Right lobe of liver (tissue), 6 donors: ENCODE measurements around the gene SETX. TPM values are rescaled to one million over a fixed set of nuclear protein-coding genes. Genes with fewer than 3 reads are reported as not detected.

ENCODE experiments used
- ATAC-seq, 4 donors: fragments of 200-7000 bp; cut with Tn5 transposase; one replicate each; pipeline ENCODE4 v1.9.1; 2020; ENCODE audit warnings: mild to moderate bottlenecking in 4 of 4, moderate library complexity in 4 of 4
- DNase-seq, 3 donors: peaks; one replicate each; pipeline ENCODE4 v3.0.0-alpha.2; 2020
- H3K27ac ChIP-seq, 3 donors: fragments of 200-600 bp; one replicate each; pipeline ENCODE4 v1.8.0; 2022
- H3K27me3 ChIP-seq, 2 donors: fragments of 200-600 bp; one replicate each; pipeline ENCODE4 v1.8.0; 2022
- H3K36me3 ChIP-seq, 4 donors: fragments of 200-600 bp; sonication (generic) in 1 of 4; one replicate each; pipeline versions ENCODE4 v1.5.1 to v1.8.0; 2017 to 2022; ENCODE audit warnings: control low read depth in 1 of 4
- H3K4me1 ChIP-seq, 4 donors: fragments of 200-600 bp; sonication (generic) in 1 of 4; one replicate each; pipeline versions ENCODE4 v1.5.1 to v1.8.0; 2017 to 2022; ENCODE audit warnings: control low read depth in 1 of 4
- H3K4me3 ChIP-seq, 3 donors: fragments of 200-600 bp; one replicate each; pipeline ENCODE4 v1.8.0; 2022
- H3K9me3 ChIP-seq, 4 donors: fragments of 200-600 bp; sonication (generic) in 1 of 4; one replicate each; pipeline versions ENCODE4 v1.5.1 to v1.8.0; 2017 to 2022; ENCODE audit warnings: control low read depth in 1 of 4
- POLR2A ChIP-seq: fragments of 450-650 bp; IDR thresholded peaks from one replicate; pipeline ENCODE4 v1.6.1; 2017; ENCODE audit warnings: antibody characterized with exemption, mild to moderate bottlenecking
- WGBS: methylation state at CpG from one replicate; pipeline ENCODE4 v1.1.6; 2018; ENCODE audit warnings: low coverage, low lambda C conversion rate; ENCODE audit not compliant: insufficient coverage; ENCODE audit errors: missing lambda C conversion rate; 5-methylcytosine and 5-hydroxymethylcytosine counted together
- intact Hi-C, 2 donors: fragments of 100-400 bp; cut with DNase I; formaldehyde crosslinking; loops; one replicate each; pipeline versions ENCODE4 v1.11.2 to v1.14.1; 2022
- total RNA-seq, 6 experiments: library from RNA; depleted of rRNA in 2 of 6; stranded (reverse); fragments of >200 nt in 2 of 6; fragmentation: NEBNext Ultra II Directional in 3 of 6; extraction: Animal tissue kit (Norgen Biotek cat#: 25700) in 3 of 6; gene quantifications; one replicate each; pipeline versions ENCODE4 v1.1.0 to v1.2.4, GENCODE V29; 2016 to 2023
- TF ChIP-seq, protein P1 (sequence below), 4 donors: fragments of 200-600 bp in 3 of 4; fragments of 450-650 bp in 1 of 4; IDR thresholded peaks; one replicate each; pipeline versions ENCODE4 v1.5.1 to v1.8.0; 2016 to 2022; ENCODE audit warnings: antibody characterized with exemption in 4 of 4, mild to moderate bottlenecking in 2 of 4
- donor health status: DM: no; HTN: yes; CAD: no.
- donor health status: DM: no; HTN: no; CAD: no.
- donor health status: DM: no; HTN: no; CAD: no.
- donor health status: DM: no; HTN: yes; CAD: no.
- donor health status: DM: no; HTN: yes; CAD: no.

SETX gene
- total RNA-seq, 6 experiments from 2014 or later, result 17.4 to 28.8 (median 25.0) TPM

DNA sequence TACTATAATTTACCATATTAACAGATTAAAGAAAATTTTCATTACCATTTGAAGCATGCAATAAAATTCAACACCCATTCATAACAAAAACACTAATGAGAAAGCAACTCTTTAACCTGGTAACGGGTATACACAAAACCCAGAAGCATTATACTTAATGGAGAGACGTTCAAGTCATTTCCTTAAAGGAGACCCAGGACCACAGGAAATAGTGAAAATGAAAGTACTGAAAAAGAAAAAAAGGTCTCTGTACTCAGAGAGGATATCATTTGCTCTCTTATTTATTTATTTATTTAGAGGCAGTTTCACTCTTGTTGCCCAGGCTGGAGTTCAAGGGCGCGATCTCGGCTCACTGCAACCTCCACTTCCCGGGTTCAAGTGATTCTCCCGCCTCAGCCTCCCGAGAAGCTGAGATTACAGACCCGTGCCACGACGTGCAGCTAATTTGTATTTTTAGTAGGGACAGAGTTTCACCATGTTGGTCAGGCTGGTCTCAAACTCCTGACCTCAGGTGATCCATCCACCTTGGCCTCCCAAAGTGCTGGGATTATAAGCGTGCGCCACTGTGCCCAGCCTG is 61.6 kb downstream of the SETX start:
- ATAC-seq (peak in 1 of 4 donors; percentile 28), DNase-seq (no peak)
- 63% methylated on average over 10 of the region's 13 CpGs for WGBS
- Histone ChIP-seq H3K27ac (no peak overlapping the region), H3K36me3 (peaks cover 8 to 46% (median 33%) of the 10 kb centered on the region in 4 donors), H3K9me3 (no peaks in the 10 kb centered on the region), H3K27me3 (no peaks in the 10 kb centered on the region), H3K4me1 (no peaks in the 10 kb centered on the region), H3K4me3 (no peak overlapping the region)
- intact Hi-C loops, result loop anchor here in 1 of 2 donors (10.0 kb wide), 1 partner anchor 52 kb away; no protein-coding TSS in a partner anchor
- TF ChIP-seq, protein P1, sequence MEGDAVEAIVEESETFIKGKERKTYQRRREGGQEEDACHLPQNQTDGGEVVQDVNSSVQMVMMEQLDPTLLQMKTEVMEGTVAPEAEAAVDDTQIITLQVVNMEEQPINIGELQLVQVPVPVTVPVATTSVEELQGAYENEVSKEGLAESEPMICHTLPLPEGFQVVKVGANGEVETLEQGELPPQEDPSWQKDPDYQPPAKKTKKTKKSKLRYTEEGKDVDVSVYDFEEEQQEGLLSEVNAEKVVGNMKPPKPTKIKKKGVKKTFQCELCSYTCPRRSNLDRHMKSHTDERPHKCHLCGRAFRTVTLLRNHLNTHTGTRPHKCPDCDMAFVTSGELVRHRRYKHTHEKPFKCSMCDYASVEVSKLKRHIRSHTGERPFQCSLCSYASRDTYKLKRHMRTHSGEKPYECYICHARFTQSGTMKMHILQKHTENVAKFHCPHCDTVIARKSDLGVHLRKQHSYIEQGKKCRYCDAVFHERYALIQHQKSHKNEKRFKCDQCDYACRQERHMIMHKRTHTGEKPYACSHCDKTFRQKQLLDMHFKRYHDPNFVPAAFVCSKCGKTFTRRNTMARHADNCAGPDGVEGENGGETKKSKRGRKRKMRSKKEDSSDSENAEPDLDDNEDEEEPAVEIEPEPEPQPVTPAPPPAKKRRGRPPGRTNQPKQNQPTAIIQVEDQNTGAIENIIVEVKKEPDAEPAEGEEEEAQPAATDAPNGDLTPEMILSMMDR (IDR thresholded peaks at IDR 0.05), result no peak
- no peak for TF ChIP-seq POLR2A

GRCh38 chr9:132288966-132289365 is 65.8 kb downstream of the SETX start:
- no peak overlapping the region for H3K4me3 ChIP-seq
- ATAC-seq, result no peak
- no peak overlapping the region for H3K27ac ChIP-seq
- 60% methylated on average over 1 of the region's 2 CpGs for WGBS
- H3K36me3 ChIP-seq, result peaks cover 0 to 44% (median 25%) of the 10 kb centered on the region in 4 donors
- no peaks in the 10 kb centered on the region for H3K4me1 ChIP-seq
- TF ChIP-seq POLR2A, result no peak
- TF ChIP-seq, protein P1 (IDR thresholded peaks at IDR 0.05), result no peak
- intact Hi-C loops, result loop anchor here in 1 of 2 donors (10.0 kb wide), 1 partner anchor 46 kb away; no protein-coding TSS in a partner anchor
- DNase-seq, result no peak
- no peaks in the 10 kb centered on the region for H3K27me3 ChIP-seq
- H3K9me3 ChIP-seq, result no peaks in the 10 kb centered on the region

DNA sequence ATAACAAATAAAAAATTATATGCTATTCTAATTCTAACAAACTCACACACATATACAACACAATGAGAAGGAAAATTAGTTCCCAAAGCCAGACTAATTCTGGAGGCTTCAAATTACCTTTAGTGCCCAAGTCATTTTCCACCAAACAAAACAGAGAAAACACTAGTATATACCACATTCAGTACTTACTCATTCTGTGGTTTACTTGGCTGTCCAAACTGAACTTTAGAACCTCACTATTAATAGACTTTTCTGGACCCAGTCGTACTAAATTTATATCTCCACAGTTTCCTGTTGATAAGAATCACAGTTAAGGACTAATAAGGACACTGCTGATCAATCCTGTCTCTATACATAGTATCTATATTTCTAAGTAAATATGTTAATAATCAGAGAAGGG is 66.4 kb downstream of the SETX start:
- intact Hi-C loops, result loop anchor here in 1 of 2 donors (10.0 kb wide), 1 partner anchor 46 kb away; no protein-coding TSS in a partner anchor
- TF ChIP-seq POLR2A, result no peak
- TF ChIP-seq, protein P1 (IDR thresholded peaks at IDR 0.05), result no peak
- DNase-seq (no peak), ATAC-seq (peak in 1 of 4 donors; percentile 58)
- WGBS, result 13% methylated on average over 1 of the region's 1 CpG
- H3K27me3 ChIP-seq, result no peaks in the 10 kb centered on the region
- no peak overlapping the region for H3K27ac ChIP-seq
- no peak overlapping the region for H3K4me3 ChIP-seq
- peaks cover 0 to 48% (median 28%) of the 10 kb centered on the region in 4 donors for H3K36me3 ChIP-seq
- no peaks in the 10 kb centered on the region for H3K4me1 ChIP-seq
- no peaks in the 10 kb centered on the region for H3K9me3 ChIP-seq

DNA sequence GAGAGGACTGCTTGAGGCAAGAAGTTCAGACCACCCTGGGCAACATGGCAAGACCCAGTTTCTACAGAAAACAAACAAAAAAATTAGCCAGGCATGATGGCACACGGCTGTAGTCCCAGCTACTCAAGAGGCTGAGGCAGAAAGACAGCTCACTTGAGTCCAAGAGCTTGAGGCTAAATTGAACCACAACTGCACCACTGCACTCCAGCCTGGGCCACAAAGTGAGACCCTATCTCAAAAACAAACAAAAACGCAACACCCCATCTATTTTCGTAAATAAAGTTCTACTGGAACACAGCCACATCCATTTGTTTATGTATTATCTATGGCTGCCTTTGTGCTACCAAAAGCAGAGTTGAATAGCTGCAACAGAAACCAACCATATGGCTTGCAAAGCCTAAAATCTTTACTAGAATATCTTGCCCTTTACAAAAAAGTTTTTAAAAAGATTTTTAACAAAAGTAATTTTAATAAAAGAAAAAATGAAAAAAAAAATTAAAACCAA is 67.5 kb downstream of the SETX start:
- 78% methylated on average over 3 of the region's 3 CpGs for WGBS
- H3K4me3 ChIP-seq, result no peak overlapping the region
- peaks cover 0 to 59% (median 36%) of the 10 kb centered on the region in 4 donors for H3K36me3 ChIP-seq
- TF ChIP-seq, protein P1 (IDR thresholded peaks at IDR 0.05), result no peak
- TF ChIP-seq POLR2A, result no peak
- no peaks in the 10 kb centered on the region for H3K27me3 ChIP-seq
- intact Hi-C loops, result loop anchor here in 1 of 2 donors (10.0 kb wide), 1 partner anchor 47 kb away; no protein-coding TSS in a partner anchor
- DNase-seq, result no peak
- no peak overlapping the region for H3K27ac ChIP-seq
- no peaks in the 10 kb centered on the region for H3K4me1 ChIP-seq
- ATAC-seq, result no peak
- H3K9me3 ChIP-seq, result no peaks in the 10 kb centered on the region
